ENCODE results near the gene AKIRIN2.

AKIRIN2 gene

DNA sequence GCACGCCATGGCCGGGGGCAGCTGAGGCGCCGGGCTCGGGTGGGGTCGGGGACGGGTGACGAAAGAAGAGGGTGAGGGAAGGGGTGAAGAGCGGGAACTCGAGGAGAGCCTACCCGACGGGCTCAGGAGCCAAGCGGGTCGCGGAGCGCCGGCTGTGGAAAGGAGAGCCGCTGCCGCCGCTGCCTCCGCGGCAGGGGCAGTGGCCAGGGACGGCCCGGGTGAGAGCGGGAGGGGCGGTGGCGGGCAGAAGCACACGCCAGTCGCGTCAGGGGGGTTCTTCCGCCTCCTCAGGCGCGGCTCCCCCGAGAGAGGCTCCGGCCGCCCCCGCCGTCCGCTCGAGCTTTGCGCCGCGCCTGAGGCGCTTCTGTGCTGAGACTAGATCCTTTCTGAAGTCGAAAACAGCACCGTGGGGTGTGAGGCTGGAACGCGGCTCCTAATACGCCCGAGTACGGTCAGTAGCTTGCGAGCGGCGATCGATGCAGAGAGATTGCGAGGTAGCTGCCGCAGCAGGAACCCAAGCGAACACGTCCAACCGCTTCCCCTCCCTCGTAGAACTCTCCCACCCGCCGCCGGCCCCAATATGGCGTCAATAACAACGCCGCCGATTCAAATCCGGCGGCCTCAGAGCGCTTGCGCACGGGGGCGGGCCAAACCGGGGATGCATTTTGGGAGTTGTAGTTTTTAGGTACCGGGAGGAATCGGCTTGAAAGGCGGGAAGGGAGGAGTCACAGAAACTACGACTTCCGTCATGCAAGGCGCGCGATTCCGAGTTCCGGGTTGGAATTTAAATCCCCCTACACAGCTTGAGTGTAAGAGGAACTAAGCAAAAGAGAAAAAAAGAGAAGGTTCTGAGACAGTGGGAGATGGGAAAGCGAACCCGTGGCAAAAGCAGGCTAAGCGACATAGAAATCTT, at the start of gene AKIRIN2:
AKIRIN2 (minus strand) TSS at position 558 of the 913 bp plus-strand sequence; CDS start at position 9, 549 bp downstream.
- DNase-seq (ENCODE audit: low spot score), result peak; percentile 95

GRCh38 chr6:87747646-87748045, 45.6 kb upstream of the AKIRIN2 start:
- no peak for DNase-seq (ENCODE audit: low spot score)

- no peak for DNase-seq (ENCODE audit: low spot score)
Measured at GRCh38 chr6:87745966-87746721, 44.1 kb upstream of the AKIRIN2 start.

DNA sequence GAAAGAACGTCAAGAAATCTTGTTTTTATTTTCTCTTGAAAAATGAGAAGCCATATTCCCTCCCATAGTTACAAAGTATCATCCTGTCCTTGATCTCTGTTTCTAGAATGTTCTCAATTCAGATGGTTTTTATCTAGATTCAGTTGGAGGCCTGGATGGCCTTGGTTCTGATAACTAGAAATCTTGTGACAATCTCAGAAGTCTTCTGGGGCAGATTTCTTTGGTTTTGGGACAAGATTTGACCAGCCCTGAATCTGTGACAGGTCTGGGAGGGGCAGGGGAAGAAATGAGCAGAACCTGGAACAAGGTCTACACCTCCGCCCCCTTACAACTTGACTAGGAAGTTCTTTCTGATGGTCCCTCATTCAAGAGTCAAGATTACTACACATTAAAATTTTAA, 41.4 kb upstream of the AKIRIN2 start:
- DNase-seq (ENCODE audit: low spot score), result no peak

DNA sequence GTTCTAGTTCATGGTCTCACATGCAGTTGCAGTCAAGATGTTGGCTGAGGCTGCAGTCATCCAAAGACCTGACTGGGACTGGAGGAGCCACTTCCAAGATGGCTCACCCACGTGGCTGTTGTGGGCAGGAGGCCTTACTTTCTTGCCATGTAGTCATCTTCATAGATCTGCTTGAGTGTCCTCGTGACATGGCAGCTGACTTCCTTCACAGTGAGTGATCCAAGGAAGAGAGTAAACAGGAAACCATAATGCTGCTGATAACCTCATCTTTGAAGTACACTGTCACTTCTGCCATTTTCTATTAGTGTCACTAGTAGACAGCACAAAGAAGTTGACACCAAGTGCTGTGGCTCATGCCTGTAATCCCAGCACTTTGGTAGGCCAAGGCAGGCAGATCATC, 40.1 kb upstream of the AKIRIN2 start:
- DNase-seq (ENCODE audit: low spot score), result no peak

GRCh38 chr6:87741001-87741650, 39.1 kb upstream of the AKIRIN2 start:
- no peak for DNase-seq (ENCODE audit: low spot score)

- no peak for DNase-seq (ENCODE audit: low spot score)
Measured at GRCh38 chr6:87738744-87739143, 36.7 kb upstream of the AKIRIN2 start.

DNA sequence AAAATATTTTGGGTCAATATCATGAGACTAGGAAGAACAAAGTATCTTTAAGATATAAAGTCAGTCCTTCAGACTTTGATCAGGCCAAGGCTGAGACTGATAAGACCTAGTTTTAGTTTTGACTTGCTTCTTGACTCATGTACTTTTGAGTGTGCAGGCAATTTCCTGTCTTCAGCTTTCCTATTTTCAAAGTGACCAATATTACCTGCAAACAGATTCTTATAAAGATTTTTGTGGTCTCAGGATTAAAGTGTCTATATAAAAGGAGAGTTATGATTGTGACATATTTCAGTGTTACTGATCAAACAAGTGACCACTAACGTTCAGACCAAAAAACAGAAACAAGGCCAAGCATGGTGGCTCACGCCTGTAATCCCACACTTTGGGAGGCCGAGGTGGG, 36.0 kb upstream of the AKIRIN2 start:
- DNase-seq (ENCODE audit: low spot score), result no peak

DNA sequence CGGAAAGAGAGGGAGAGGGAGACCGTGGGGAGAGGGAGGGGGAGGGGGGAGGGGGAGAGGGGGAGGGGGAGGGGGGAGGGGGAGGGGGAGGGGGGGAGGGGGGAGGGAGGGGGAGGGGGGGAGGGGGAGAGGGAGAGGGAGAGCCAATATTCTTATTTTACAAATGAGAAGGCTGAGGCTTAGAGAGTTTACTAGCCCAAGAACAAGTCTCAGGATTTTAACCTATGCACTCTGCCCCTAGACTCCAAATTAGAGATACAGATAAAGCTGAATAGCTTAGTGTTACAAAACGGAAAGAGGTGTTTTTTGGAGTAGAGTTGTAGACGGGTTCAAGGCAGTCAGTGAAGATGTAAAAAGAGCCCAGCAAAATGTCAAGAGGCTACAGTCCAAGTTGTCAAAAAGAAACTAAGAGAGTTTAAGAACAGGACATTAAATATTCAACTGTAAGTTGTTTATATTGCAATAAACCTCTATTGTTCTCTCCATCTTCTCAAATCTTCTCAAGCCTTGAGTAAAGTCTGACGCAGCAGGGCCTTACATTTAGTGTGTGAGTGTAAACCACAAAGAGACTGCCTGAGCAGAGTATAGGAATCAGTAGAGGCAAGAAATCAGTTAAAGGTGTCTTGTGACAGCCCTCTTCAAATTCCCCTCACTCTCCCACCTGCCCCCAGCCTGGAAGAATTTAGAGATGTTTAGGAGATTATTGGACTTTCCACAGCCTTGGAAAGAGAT, 34.9 kb upstream of the AKIRIN2 start:
- no peak for DNase-seq (ENCODE audit: low spot score)

- DNase-seq (ENCODE audit: low spot score), result peak; percentile 80
Measured at GRCh38 chr6:87731818-87732661, 30.0 kb upstream of the AKIRIN2 start.

DNA sequence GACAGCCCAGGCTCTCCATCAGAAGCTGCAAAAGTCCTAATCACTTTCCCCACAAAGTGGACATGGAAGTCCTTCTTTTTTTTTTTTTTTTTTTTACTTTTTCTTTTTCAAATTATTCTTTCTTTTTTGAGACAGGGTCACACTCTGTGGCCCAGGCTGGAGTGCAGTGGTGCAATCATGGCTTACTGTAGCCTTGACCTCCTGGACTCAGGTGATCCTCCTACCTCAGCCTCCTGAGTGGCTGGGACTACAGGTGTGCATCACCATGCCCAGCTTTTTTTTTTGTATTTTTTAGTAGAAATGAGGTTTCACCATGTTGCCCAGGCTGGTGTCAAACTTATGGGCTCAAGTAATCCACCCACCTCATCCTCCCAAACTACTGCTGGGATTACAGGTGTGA, 29.0 kb upstream of the AKIRIN2 start:
- DNase-seq (ENCODE audit: low spot score), result no peak

DNA sequence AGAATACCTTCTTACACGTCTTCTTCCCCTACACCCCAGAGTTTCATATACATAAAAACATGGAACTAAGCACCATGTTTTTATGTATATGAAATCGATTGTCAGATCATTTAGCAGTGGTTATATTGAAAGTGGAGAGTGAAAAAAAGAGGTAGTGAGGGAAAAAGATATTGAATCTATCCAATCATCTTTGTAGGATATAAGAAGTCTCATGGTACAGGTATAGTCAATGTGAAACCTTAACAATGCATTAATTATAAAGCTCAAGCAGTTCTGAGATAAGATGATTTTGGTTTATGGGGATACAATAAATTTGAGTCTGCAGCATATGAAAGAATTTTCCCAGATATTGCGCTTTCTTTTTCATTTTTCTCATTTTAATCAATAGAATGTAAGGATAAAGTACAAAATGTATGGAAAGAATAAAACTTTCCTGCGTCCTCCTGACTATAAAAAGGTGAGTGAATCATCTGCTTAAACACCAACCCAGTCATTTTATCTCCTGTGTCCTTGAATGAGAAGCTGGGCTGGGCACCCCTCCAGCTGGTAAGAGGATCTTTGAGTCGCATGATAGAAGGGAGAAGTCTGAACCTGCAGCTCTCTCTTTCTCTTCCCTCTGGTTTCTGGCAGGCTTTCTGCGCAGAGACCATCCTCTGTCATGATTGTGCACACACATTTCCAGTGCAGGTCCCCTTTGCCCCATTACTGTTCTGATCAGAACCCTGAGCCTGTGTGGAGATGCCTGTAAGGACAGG, 28.1 kb upstream of the AKIRIN2 start:
- no peak for DNase-seq (ENCODE audit: low spot score)

DNA sequence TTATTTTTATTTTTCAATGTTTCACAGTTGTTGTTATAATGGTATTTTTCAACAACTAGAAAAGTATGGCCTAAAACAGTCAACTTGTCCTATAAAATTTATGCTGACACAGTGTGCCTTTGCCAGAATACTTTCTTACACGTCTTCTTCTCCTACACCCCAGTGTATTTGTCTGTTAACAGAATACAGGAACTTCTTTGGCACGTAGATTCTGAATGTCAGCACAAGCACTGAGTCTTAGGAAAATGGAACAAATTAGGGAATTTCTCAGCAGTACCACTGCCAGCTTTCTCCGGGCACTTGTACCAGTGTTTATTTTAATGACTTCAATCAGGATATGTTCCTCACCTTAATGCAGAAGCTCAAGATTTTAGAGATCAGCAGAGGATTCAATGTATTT, 26.7 kb upstream of the AKIRIN2 start:
- DNase-seq (ENCODE audit: low spot score), result no peak

DNA sequence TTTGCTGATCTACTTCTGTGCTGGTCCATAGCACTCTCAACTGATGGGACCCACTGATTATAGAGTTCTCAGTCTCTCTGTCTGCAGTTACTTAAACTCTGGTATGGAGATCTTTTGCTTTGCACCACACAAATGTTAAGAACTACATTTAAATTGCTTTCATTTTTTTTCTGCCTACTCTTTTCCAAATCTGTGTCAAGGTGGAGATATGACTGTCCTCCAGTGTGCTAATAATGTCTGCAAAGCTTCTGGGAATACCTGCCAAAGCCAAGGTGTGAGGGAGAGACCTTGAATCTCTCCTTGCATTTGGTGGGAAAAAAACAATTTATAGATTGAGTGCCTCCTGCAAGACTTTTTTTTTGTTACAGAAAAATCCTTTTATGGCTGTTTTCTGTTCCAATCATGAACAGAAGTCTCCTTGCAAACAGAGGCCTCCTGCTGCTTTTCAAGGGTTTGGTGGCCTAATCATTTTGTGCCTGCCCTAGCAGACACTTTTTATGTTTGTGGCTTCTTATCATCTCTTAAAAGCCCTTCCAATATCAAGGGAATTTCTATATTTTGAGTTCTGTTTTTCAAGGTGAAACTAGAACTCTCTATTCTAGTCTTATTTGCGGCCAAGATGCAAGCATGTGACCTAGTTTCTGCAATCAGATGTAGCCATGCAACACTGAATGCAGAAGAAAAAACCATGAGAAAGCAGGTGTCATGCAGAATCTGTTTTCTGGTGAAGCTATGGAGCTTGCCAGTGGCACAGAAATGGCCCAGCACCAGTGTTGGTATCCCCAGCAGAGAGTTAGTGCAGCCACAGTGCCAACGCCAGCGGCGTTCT, 23.2 kb upstream of the AKIRIN2 start:
- DNase-seq (ENCODE audit: low spot score), result no peak

DNA sequence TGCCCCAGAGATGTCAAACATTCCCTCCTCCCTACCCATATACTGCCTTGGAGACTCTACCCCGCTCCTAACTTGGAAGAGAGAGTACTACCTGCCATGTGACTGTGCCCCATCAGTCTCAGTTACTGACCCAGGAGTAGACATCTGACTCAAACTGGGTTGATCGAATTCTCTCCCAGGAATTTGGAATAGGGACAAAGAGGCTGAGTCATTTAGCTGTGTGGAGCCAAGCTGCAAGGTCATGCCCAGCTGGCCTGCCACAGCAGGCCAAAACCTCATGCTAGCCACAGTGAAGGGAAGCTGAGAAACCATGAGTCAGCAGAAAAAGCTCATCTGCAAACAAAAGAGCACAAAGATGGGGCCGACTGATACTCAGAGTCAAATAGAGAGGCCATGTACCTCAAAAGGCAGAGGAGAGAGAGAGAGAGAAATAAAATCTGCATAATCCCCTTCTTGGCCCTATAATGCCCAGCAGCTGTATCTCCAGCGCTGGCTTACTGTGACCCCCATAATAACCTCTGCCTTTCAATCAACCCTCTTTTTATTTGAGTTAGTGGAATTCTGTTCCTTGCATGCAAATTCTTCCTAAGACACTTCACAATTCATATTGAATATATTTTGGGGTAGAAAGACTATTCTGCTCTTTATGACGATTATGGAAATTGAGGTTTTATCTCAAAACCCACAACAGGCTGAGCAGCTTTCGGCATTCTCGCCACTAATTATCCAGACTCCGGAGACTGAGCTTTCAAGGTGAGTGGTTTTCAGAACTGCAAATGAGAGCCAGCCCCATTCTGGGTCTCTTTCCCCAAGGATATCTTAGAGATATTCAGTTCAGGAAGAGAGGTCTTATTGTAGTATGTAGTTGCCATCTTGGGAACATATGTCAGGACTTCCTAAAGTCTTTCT, 21.4 kb upstream of the AKIRIN2 start:
- peak; percentile 90 for DNase-seq (ENCODE audit: low spot score)

DNA sequence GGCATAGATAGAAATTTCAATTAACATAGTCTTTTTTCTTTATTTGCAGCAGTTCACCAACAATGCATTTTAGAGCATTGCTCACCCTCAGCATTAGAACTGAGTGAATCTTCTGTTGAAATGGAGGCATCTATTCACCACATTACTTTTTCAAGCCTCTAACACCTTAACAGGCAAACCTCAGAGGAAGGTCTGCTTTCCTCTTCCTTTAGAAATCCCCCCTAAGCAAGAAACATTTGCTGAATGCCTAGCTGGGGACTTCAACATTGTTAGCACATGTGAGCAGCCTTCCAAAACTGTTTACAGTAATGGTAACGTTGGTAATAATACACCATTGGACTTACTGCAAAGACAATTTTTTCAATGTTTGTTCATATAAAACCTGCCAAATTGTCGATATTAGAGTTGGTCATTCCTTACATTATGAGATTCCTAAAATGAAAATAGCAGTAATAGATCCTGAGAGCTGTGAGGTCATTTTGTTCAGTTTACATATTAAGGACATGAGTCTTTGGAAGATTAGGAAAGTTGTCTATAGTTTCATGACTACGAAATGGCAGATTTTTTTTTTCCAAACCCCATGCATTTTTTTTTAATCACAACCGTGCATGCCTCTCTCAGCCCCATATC, 20.6 kb upstream of the AKIRIN2 start:
- DNase-seq (ENCODE audit: low spot score), result no peak

GRCh38 chr6:87721311-87721710, 19.3 kb upstream of the AKIRIN2 start:
- DNase-seq (ENCODE audit: low spot score), result no peak
